Skeletal muscle satellite cell (primary cell): ENCODE measurements around the gene RAI14.

Source experiments
- H3K27me3 ChIP-seq: 2 replicates; pipeline ENCODE4 v1.7.0; 2013; ENCODE audit warnings: low read length; ENCODE audit not compliant: control insufficient read depth, insufficient read depth
- H3K36me3 ChIP-seq: 2 replicates; pipeline ENCODE4 v1.7.0; 2013; ENCODE audit warnings: mild to moderate bottlenecking, control low read depth, low read length; ENCODE audit not compliant: insufficient read depth
- H3K4me1 ChIP-seq: 2 replicates; pipeline ENCODE4 v1.7.0; 2013; ENCODE audit warnings: low read length; ENCODE audit not compliant: control insufficient read depth, insufficient read depth
- H3K4me2 ChIP-seq: 2 replicates; pipeline ENCODE4 v1.7.0; 2013; ENCODE audit warnings: mild to moderate bottlenecking, low read length
- H3K4me3 ChIP-seq: 2 replicates; pipeline ENCODE4 v1.7.0; 2013; ENCODE audit warnings: low read length
- H3K9ac ChIP-seq: 2 replicates; pipeline ENCODE4 v1.7.0; 2013; ENCODE audit warnings: mild to moderate bottlenecking, low read depth, low read length, moderate library complexity
- H3K9me3 ChIP-seq: replicated peaks from 2 replicates; pipeline ENCODE4 v1.7.0; 2013; ENCODE audit warnings: mild to moderate bottlenecking, control low read depth, low read length

RAI14 gene

GRCh38 chr5:34881246-34881645, 225.1 kb downstream of the RAI14 start:
- no peaks in the 10 kb centered on the region for H3K4me1 ChIP-seq
- H3K9me3 ChIP-seq, result peaks cover 2% of the 10 kb centered on the region
- no peak overlapping the region for H3K9ac ChIP-seq
- H3K4me3 ChIP-seq, result no peak overlapping the region
- no peaks in the 10 kb centered on the region for H3K27me3 ChIP-seq
- no peak overlapping the region for H3K4me2 ChIP-seq
- H3K36me3 ChIP-seq, result no peaks in the 10 kb centered on the region
